OCI-LY7 (cell line): Measurements from ENCODE around the gene DOK3. TPM values are rescaled to one million over a fixed set of nuclear protein-coding genes. Genes with fewer than 3 reads are reported as not detected.

ENCODE experiments used
- BruUV-seq: library from RNA; stranded (reverse); fragments of 400-500 nt; replicated peaks from 2 replicates; lab custom pipeline; 2021; lab: Mats Ljungman, UMichigan
- CTCF ChIA-PET: fragments of 300-600 bp; sonication (Branson Sonifier 250); formaldehyde crosslinking; loops from one replicate; lab custom pipeline; 2022; ENCODE audit warnings: antibody characterized with exemption; ENCODE audit not compliant: unreplicated experiment; lab: Charles Lee
- POLR2A ChIA-PET: fragments of 300-600 bp; sonication (Branson Sonifier 250); formaldehyde crosslinking; loops from one replicate; lab custom pipeline; 2022; ENCODE audit warnings: antibody characterized with exemption; lab: Charles Lee
- DNase-seq: peaks from one replicate; pipeline ENCODE4 v3.0.0-alpha.2; 2015; ENCODE audit warnings: low spot score
- H2AFZ ChIP-seq: fragments of 200-600 bp; sonication (generic), shearing (Covaris generic); 2 replicates; pipeline ENCODE4 v1.6.1; 2014; ENCODE audit warnings: mild to moderate bottlenecking, antibody characterized with exemption, low read length, moderate library complexity
- H3K27ac ChIP-seq: fragments of 200-600 bp; sonication (generic); 2 replicates; pipeline ENCODE4 v1.5.1; 2014; ENCODE audit warnings: mixed run types, low read depth, mild to moderate bottlenecking, moderate library complexity, low read length, inconsistent platforms; ENCODE audit not compliant: poor library complexity, severe bottlenecking
- H3K36me3 ChIP-seq: fragments of 200-600 bp; sonication (generic); 2 replicates; pipeline ENCODE4 v1.6.1; 2014; ENCODE audit warnings: mild to moderate bottlenecking, antibody characterized with exemption, low read length, moderate library complexity, mixed read lengths; ENCODE audit not compliant: insufficient read depth
- H3K4me1 ChIP-seq: fragments of 200-600 bp; sonication (generic); 2 replicates; pipeline ENCODE4 v1.5.1; 2014; ENCODE audit warnings: mild to moderate bottlenecking, low read length; ENCODE audit not compliant: insufficient read depth, poor library complexity, severe bottlenecking
- H3K4me2 ChIP-seq: fragments of 200-600 bp; sonication (generic); 2 replicates; pipeline ENCODE4 v1.6.1; 2014; ENCODE audit warnings: mild to moderate bottlenecking, low read length
- H3K4me3 ChIP-seq: fragments of 200-600 bp; sonication (generic); 2 replicates; pipeline ENCODE4 v1.5.1; 2014; ENCODE audit warnings: mild to moderate bottlenecking, low read depth, low read length; ENCODE audit not compliant: poor library complexity, severe bottlenecking
- H3K79me2 ChIP-seq: fragments of 200-600 bp; sonication (generic); 2 replicates; pipeline ENCODE4 v1.6.1; 2016; ENCODE audit warnings: low read depth, mild to moderate bottlenecking, low read length, moderate library complexity, mixed read lengths; ENCODE audit not compliant: insufficient read depth
- H3K9me2 ChIP-seq: fragments of 200-600 bp; sonication (generic); 2 replicates; pipeline ENCODE4 v1.6.1; 2016; ENCODE audit warnings: mild to moderate bottlenecking, low read length, mixed read lengths; ENCODE audit not compliant: insufficient read depth
- H3K9me3 ChIP-seq: fragments of 200-600 bp; sonication (generic); 2 replicates; pipeline ENCODE4 v1.6.1; 2014; ENCODE audit warnings: mild to moderate bottlenecking, mixed run types, low read length, mixed read lengths
- H4K20me1 ChIP-seq: fragments of 200-600 bp; sonication (generic); 2 replicates; pipeline ENCODE4 v1.6.1; 2014; ENCODE audit warnings: mild to moderate bottlenecking, antibody characterized with exemption, low read length, moderate library complexity, mixed read lengths; ENCODE audit not compliant: insufficient read depth
- EZH2phosphoT487 ChIP-seq: fragments of 200-600 bp; sonication (generic); IDR thresholded peaks from 2 replicates; pipeline ENCODE4 v1.6.1; 2018; ENCODE audit warnings: low read depth, borderline replicate concordance, mild to moderate bottlenecking, mixed run types, antibody characterized with exemption, low read length, moderate library complexity, mixed read lengths
- intact Hi-C: fragments of 100-400 bp; cut with micrococcal nuclease; formaldehyde crosslinking; loops from one replicate; pipeline ENCODE4 v1.10.0; 2022; ENCODE audit not compliant: unreplicated experiment
- total RNA-seq, 2 experiments: library from RNA; depleted of rRNA in 1 of 2; stranded (reverse); fragments of >200 nt in 1 of 2; shearing (Covaris generic) in 1 of 2; gene quantifications; 2 replicates each; pipeline ENCODE4 v1.2.3, GENCODE V29; 2014 to 2022
- TF ChIP-seq, protein P1 (sequence below): fragments of 200-600 bp; sonication (generic); conservative IDR thresholded peaks from 2 replicates; pipeline ENCODE4 v1.5.1; 2014; ENCODE audit warnings: mild to moderate bottlenecking, antibody characterized with exemption, low read length, moderate library complexity, mixed read lengths

The DOK3 gene
- total RNA-seq, 2 experiments from 2014 or later: 186 to 260 TPM

DNA sequence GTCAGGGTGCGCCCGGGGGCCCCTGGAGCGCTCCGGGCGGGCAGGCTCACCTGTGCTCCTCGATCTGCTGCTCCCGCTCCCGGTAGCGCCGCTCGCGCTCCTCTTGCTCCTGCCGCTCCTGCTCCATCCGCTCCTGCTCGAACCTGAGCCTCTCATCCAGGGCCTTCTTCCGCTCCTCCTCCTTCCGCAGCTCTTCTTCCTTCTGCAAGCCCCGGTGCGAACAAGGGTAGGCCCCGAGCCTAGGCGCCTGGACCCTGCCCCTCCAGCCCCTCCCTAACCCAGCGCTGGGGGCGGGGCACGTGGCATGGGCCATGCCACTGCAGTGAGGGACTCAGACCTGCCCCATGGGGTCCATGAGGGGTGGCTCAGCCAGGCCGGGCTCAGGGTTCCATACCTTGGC lies 42.8 kb downstream of the DOK3 start:
- no peaks in the 10 kb centered on the region for H4K20me1 ChIP-seq
- H3K9me2 ChIP-seq: no peaks in the 10 kb centered on the region
- no peak for DNase-seq
- ChIA-PET CTCF (no interaction called here), POLR2A (no interaction called here)
- no peak overlapping the region for H2AFZ ChIP-seq
- no peaks in the 10 kb centered on the region for H3K9me3 ChIP-seq
- no peaks in the 10 kb centered on the region for H3K79me2 ChIP-seq
- TF ChIP-seq, protein P1, sequence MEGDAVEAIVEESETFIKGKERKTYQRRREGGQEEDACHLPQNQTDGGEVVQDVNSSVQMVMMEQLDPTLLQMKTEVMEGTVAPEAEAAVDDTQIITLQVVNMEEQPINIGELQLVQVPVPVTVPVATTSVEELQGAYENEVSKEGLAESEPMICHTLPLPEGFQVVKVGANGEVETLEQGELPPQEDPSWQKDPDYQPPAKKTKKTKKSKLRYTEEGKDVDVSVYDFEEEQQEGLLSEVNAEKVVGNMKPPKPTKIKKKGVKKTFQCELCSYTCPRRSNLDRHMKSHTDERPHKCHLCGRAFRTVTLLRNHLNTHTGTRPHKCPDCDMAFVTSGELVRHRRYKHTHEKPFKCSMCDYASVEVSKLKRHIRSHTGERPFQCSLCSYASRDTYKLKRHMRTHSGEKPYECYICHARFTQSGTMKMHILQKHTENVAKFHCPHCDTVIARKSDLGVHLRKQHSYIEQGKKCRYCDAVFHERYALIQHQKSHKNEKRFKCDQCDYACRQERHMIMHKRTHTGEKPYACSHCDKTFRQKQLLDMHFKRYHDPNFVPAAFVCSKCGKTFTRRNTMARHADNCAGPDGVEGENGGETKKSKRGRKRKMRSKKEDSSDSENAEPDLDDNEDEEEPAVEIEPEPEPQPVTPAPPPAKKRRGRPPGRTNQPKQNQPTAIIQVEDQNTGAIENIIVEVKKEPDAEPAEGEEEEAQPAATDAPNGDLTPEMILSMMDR: no peak
- no peak for TF ChIP-seq EZH2phosphoT487
- H3K4me3 ChIP-seq: no peak overlapping the region
- no peak overlapping the region for H3K4me2 ChIP-seq
- no peak overlapping the region for H3K27ac ChIP-seq
- H3K4me1 ChIP-seq: no peaks in the 10 kb centered on the region
- intact Hi-C loops: no loop called here
- BruUV-seq: no TSS peak
- no peaks in the 10 kb centered on the region for H3K36me3 ChIP-seq

DNA sequence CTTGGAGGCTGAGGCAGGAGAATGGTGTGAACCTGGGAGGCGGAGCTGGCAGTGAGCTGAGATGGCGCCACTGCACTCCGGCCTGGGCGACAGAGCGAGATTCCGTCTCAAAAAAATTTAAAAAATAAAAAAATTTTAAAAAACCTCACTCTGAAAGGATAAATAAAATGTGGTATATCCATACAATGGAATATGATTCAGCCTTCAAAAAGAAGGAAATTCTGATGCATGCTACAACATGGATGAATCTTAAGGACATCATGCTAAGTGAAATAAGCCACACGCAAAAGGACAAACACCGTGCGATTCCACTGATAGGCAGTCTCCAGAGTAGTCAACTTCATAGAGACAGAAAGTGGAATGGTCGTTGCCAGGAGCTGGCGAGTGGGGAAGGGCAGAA lies 44.6 kb downstream of the DOK3 start:
- Histone ChIP-seq H3K4me2 (no peak overlapping the region), H2AFZ (no peak overlapping the region), H3K9me2 (no peaks in the 10 kb centered on the region), H3K27ac (no peak overlapping the region), H3K79me2 (no peaks in the 10 kb centered on the region), H3K9me3 (no peaks in the 10 kb centered on the region), H4K20me1 (no peaks in the 10 kb centered on the region), H3K4me3 (no peak overlapping the region), H3K4me1 (no peaks in the 10 kb centered on the region), H3K36me3 (no peaks in the 10 kb centered on the region)
- intact Hi-C loops: no loop called here
- POLR2A ChIA-PET: no interaction called here
- TF ChIP-seq EZH2phosphoT487: no peak
- TF ChIP-seq, protein P1: no peak
- no peak for DNase-seq
- no TSS peak for BruUV-seq
- CTCF ChIA-PET: no interaction called here

DNA sequence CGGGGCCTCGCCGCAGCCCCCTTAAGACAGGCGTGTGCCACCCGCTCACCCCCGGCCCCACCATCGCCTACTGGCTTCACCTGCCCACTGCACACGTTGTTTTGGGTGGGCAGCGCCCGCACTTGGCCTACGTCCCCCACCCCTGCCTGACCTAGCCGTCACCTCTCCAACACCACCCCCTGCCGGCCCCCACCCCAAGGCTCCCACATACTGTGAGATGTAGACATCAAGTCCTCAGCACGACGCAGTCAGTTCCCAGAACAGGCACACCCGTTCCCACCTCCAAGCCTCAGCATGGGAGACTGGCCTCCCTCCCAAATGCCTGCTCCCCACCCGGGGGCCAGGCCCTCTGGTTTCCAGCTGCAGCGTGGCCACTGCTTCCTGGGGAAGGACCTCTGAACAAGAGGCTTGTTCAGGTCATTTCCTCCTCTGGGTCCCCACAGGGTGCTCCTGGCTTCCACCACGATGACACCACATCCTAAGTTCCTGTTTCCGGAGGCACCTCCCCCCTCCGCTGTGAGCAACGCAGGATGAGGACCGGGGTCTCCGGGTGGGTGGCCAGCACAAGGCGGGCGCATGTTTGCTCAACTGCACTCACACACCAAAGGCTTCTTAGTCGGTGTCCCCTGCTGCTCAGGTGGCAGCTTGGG lies 47.5 kb downstream of the DOK3 start:
- H3K36me3 ChIP-seq: no peaks in the 10 kb centered on the region
- DNase-seq: no peak
- H3K9me3 ChIP-seq: no peaks in the 10 kb centered on the region
- H3K9me2 ChIP-seq: no peaks in the 10 kb centered on the region
- BruUV-seq: no TSS peak
- CTCF ChIA-PET: no interaction called here
- POLR2A ChIA-PET: no interaction called here
- H3K4me1 ChIP-seq: peaks cover 3% of the 10 kb centered on the region
- intact Hi-C loops: no loop called here
- H3K4me2 ChIP-seq: no peak overlapping the region
- no peaks in the 10 kb centered on the region for H4K20me1 ChIP-seq
- H3K27ac ChIP-seq: no peak overlapping the region
- TF ChIP-seq, protein P1: no peak
- TF ChIP-seq EZH2phosphoT487: no peak
- no peak overlapping the region for H3K4me3 ChIP-seq
- no peaks in the 10 kb centered on the region for H3K79me2 ChIP-seq
- H2AFZ ChIP-seq: no peak overlapping the region
